Stimulated activated CD8-positive, alpha-beta memory T cell treated with anti-CD3 and anti-CD28 coated beads, Interleukin-15, amount 100 ng/mL, for 4 hours (primary cell): ENCODE data around the gene LRMDA.

Experiments used
- DNase-seq, 2 donors: peaks; one replicate each; pipeline ENCODE4 v3.0.0-alpha.2; 2020; ENCODE audit warnings: low read depth in 2 of 2

Gene LRMDA

DNA sequence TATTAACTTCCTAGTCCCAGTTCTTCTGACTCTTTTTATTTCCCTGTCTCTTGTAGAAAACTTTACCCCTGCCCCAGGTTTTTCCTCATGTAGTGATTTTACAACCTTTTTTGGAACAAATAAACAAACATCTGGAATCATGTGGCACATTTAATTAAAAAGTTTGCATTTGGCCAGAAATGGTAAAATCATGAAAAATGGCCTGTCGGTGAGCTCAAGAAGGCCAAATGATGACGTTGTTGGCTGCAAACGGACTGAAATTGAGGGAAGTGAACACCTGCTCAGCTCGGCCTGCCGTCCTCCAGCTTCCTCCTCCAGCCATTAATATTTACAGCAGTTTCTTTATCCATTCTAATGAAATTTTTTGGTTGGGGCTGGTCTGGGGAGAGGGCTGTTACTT is 902.8 kb downstream of the LRMDA start:
- no peak for DNase-seq

DNA sequence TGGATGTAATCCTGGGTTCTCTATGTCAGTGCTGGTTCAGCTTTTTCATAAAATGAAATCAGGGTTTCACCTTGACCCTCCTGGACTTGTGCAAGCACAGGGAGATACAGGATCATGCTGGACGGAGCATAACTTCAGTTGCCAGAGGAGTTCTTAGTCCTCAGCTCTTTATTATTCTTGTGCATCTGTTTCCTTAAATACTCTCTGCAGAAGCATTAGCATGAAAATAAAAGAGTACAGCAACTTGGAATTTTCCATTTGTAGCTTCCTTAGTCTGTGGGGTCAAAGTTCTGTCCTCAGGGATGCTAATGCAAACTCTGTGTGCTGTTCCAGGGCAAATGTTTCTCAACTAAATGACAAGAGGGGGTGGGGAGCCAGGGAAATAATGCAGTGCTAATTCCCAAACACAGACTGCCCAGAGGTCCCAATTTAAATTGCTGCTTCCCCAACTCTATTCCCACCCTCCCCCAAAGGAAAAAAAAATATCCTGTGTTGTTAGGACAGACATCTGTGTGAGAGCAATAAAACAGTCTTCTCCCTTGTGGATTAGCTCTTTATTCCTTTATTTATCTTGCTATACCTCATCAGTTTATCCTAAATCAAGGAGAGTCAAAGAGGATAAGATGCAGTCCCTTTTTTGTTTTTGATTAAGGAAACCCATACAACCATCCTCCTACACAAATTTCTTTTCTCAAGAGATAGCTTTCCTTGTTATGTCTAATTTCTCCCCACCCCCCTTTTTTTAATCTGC is 905.0 kb downstream of the LRMDA start:
- DNase-seq, result no peak

DNA sequence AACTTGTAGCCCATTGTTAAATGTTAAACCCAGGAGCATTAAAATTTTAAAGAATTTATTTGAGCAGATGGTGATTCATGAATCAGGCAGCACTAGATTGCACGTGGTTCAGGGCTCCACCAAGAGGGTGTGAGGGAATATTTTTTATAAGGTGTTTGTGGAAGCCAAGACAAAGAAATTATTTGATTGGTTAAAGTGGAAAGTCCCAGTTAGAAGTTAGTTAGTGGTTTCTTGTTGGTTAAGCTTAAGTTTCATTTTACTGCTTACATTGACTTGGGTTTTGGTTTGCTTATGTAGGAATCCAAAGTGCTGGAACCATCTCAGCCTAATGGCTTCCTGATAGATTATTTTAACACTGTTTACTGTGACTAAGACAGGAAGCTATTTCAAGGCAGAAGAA is 906.2 kb downstream of the LRMDA start:
- no peak for DNase-seq

DNA sequence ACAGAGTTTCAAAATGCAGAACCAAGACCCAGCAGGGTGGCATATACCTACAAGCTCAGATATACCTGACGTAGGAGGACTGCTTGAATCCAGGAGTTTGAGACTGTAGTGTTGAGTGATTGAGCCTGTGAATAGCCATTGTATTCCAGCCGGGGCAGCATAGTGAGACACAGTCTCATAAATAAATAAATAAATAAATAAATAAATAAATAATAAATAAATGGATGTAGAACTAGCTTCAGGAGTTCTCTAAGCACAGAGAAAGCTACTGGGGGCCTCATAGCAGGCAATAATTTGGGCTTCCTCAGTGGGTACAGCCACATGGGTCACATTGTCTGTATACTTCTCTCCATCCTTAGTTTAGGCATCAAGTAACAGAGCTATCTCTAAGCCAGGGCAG is 906.8 kb downstream of the LRMDA start:
- no peak for DNase-seq

DNA sequence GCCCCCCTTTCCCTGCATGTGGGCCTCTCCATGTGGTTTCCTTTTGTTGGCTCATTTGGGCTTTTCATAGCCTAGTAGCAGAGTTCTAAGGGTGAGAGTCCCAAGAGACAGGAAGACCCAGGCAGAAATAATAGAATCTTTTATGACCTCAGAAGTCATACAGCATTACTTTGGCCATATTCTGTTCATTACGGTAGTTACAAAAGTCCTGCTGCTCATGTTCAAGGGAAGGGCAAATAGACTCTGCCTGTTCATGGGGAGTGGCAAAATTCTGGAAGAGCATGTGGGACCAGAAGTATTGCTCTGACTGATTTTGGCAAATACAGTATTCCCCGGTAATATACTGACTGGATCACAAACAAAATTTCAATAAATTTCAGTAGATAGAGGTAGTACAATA is 910.3 kb downstream of the LRMDA start:
- no peak for DNase-seq

DNA sequence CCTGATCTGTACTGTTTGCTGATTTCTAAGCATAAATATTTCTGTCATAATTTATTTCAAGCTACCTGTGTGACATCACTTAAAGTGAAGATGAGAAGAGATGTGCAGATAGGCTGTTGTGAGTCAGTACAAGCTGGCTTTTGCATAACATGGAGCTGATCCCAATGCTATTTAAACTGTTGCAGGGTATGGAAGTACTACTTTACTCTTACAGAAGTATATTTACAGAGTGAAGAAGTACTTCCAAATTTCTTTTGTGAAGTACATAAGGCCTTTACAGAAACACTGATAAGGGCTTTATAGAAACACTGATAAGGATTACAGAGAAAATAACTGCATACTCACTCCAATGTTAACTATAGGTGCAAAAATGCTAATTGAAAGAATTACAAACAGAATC is 911.6 kb downstream of the LRMDA start:
- no peak for DNase-seq

DNA sequence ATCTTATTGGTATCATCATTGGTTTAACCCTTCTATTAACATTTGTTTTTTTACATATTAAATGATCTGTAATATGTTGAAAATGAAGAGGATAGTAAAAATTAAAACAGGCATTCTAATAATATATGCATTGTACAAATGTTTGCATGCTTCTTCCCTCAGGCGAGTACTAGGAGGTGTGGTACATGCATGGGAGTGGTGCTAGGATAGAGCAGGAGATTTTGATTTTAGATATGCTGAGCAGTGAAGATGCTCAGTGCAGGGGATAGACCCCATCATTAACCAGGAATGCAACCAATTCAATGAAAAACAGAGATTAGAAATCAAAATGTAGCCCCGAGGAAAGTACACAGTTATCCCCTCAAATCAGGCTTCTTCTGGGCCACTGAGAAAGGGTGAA is 916.4 kb downstream of the LRMDA start:
- no peak for DNase-seq

DNA sequence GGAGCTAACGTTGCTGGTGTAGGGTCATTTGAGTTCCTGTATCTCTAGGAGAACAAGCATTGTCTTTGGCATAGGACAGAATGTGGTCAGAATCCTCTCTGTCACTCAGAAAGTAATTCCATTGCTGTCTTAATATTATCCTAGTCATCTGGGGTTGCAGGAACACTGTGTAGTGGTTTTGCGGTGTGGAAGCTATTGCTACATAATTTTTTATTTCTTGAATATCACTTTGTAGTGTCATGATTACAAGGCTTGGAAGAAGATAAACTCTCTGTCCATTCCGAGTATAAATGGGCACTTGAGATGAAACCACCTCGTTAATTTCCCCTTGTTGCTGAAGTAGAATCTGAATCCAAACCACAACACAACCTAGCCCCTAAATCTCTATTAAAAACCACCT is 919.2 kb downstream of the LRMDA start:
- DNase-seq, result no peak

DNA sequence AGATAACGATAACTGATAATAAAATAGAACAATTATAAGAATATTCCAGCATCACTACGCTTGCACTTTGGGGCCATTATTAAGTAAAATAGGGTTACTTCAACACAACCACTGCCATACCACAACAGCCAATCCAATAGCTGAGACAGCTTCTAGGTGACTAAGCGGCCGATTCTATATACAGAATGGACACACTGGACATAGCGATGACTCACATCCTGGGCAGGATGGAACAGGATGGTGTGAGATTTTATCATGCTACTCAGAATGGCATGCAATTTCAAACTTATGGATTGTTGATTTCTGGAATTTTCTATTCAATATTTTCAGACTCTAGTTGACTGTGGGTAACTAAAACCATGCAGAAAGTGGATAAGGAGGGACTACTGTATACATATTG is 920.9 kb downstream of the LRMDA start:
- DNase-seq, result no peak

DNA sequence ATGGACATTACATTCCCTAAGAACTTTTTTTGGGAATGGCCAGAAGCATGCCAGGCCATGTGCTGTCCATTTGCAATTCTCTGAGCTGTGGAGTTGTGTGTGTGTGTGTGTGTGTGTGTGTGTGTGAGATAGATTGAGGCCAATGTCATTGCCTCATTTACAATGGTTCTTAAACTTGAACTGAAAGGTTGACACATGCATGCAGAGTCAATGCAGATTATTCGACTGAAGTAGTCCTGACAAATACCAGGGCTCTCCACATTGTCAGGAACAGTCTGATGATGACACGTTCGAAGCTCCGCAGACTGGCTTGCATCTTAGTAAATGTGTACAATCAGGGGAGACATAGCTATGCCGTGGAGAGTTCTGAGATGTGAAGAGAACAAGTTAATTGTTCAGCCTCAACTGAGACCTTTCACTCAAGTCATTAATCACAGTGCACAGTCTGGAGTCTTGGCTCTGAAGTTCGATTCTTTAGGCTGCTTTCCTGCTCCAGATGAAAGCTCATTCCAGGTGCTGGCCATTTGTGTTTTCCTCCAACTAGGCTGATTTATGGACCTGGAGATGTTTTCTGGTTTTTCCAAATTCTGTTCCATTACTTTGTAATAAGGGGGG is 921.9 kb downstream of the LRMDA start:
- DNase-seq, result no peak

DNA sequence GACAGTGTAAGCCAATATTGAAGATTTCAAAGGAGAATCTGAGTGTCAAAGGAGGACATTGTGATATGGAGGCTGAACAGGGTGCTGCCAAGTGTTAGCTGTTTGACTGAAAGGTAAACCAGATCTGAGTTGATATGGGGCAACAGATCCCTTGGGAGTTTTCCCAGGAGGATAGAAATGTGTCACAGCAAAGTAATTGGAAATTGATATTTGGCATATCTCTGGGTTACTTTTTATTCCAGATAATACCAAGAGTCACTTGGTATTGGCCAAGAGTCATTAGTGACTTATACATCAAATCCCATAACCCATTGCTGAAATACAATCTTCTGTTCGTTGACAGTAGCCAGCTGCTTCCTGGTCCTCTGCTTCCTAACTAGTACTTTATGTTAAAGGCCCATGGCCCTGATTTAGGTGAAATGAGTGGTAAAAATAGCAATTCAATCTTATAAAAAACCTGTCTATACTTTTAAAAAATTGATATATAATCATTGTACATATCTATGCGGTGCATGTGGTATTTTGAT is 922.9 kb downstream of the LRMDA start:
- no peak for DNase-seq

DNA sequence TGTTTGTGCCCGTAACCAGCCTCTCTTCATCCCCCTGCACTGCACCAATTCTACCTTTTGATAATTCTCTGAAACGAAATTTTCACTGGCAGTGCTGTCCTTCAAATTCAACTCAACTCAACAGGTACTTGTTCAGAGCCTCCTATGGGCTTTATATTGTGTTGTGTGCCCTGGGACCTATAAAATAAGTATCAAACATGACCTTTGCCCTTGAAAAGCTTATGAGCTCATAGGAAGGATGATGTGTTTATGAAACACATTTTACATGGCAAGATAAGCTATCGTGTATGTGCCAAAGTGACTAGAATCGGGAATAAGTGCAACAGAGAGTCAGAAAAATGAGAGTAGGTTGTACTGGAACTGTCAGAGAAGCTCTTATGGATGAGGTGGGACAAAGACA is 923.5 kb downstream of the LRMDA start:
- no peak for DNase-seq

DNA sequence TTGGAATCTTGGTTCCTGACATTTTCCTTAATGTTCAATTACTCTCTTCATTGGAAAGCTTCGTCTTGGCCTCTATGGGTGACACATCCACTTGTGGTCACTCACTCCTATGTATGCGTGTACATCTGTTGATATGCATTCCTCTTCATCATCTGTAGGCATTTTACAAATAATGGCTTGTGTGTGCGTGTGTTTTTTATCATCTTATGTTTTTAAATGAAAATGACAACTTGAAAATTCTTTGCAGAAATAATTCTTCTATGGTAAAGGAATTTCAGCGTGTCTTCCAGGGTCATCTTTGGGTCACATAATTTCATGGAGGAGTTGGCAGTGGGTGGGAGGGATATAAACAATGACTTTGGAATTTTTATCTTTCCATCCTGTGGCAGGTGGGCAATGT is 925.1 kb downstream of the LRMDA start:
- no peak for DNase-seq

DNA sequence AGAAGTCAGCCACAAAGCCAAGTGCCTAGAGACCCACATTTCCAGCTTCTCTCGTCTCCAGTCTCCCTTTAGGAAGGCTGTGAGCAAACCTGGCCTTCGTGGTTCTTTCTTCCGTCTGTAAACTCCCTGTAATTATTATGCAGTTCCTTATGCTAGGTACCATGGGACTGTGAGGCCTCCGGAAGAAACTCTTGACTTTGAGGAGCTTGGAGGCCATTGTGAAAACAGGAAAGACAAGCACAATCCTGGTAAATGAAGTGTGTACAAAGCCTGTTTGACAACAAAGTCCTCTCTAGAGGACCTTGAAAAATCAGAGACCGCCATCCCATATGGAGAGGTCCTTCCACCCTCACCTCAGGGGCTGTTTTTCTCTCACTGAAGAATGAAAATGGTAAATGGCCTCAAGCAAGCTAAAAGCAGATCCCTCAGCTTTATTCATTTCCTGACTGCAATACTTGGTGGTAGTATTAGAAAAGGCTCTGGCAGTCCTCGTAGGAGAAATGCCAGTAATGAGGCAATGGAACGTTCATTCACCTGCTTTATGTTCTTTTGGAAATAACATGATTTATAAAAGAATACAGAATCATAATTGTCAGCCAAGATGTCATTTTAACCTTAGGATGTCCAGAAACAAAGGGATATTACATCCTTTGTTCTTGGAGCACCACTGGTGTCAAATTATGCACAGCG is 926.4 kb downstream of the LRMDA start:
- DNase-seq, result no peak

DNA sequence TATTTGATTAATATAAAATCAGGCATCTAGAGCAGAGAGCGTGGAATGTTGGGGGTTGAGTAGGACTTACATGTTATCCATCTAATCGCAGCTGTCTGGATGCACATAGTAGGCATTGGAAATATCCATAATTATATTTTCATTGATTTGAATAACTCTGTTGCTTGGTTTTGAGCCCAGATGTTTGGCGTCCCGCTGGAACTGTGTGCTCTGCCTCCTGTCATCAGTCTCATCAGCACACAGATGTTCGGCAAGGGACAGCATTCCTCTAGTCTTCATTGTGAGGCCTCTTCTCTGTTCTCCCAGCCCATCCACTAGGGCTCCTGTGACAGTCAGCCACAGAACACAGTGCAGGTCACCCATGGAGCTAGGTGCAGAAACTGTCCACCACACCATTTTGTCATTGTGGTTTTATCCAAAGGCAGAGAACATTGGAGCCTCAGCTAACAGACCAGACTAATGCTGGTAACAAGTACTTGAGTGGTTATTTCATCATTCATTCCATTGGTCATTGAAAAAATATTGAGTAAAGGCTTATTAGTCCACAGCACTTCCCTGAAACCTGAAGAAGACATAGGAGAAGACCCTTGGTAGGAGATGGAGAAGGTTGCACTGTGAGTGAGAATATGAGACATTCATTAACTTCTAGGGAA is 927.4 kb downstream of the LRMDA start:
- DNase-seq, result no peak

DNA sequence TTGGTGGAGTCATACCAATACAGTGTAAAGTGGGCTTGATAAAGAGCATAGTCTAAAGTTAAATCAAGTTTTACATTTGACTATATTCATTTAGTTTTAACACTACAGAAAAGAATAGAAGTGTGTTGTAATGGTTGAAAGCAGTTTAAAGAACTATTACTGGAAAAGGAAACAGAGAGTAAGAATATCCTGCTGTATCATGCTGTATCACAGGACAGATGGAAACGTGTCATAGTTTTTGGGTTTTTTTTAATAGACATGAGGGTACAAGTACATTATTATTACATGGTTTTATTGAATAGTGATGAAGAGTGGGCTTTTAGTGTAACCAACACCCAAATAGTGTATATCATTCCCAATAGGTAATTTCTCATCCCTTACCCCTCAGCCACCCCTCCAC is 944.3 kb downstream of the LRMDA start:
- no peak for DNase-seq

DNA sequence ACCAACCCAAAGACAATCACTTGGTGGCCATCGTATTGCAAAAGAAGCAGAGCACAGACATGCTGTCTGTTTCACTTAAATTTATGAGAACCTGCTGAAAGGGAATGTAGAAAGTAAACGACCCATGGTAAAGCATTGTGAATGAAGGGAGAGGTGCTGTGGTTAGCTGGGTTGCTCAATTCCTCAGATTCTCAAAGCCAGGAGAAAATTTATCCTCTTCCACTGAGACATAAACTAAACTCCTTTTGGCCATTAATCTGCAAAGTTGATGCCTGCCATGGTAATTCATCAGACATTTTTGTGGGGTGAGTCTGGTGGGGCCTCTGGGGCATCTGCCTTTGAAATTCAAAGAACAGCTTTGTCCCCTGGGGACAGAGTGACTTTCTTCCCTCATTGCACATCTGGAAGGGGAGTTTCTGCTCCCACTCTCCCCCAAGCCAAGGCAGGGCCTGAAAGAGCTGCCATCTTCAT is 951.0 kb downstream of the LRMDA start:
- no peak for DNase-seq

DNA sequence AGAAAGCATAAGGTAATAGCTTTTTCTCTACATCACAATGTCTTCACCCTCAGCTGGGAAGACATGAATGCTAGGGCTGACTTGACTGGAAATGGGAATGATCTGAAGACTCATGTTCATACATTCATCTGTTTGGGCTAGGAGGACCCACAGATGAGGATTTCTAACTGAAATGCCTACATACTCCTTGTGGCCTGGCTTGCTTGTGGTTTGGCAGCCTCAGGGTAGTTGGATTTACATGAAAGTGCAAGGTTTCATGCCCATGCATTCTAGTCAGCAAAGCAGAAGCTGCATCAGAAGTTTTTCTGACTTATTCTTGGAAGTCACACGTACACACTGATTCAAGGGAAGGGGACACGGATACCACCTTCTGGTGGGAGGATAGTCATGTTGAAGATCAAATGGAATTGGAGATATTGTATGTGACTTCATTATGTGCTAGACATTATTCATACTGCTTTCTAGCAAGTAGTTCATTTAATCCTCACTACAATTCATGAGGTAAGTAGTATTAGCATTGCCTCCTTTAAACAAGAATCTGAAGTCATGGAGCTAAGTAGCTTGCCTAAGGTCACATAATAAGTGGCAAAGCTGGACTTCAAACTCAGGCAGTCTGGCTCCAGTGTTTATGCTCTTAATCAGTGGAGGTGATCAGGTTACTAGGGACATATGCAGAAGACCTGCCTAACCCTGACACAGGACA is 957.0 kb downstream of the LRMDA start:
- DNase-seq, result no peak

DNA sequence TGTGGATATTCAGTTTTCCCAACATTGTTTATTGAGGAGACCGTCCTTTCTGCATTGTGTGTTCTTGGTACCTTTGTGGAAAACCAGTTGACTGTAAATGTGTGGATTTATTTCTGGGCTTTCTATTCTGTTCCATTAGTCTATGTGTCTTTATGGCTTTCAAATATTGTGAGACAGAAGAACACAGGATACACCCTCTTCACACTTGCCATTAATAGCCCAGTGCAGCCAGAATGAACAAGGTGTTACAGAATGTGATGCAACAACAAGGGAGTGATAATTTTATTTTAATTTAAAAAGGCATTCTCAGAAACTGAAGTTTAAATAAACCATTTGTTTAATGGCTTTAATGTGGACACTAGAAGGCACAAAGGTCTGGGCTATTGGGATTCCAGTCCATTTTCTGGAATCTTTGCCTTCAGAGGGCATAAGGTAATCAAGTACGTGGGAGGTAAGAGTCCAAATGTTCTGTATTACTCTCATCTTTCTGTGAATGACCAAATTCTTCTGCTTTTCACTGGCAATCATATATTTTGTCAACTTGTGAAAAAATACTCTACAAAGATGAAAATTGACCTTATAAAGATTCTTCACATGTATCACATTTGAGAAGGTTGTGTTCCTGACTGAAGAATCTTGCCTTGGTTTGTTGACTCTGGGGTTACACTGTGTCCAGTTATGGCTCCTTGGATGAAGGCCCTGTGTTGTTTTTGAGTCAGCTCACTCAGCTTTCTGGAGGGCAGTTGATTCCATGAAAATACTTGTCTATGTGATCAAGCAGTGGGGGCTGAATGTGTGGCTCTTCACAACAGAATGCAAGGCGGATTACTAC is 962.7 kb downstream of the LRMDA start:
- no peak for DNase-seq

DNA sequence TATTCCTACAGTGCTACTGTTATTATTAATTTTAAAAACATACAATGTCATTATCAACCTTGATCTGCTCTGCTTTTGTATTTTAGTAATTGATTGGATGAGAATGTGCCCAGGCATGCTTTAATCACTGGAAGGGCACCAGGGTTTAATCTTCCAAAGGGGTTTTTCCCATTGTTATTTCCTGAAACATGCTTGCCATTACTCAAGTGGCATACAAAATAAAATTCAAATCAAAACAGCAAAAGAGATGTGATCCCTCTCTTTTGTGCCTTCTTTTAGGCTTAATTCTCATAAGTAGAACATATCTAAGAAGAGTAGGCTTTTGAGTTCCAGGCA is 963.3 kb downstream of the LRMDA start:
- DNase-seq, result no peak

DNA sequence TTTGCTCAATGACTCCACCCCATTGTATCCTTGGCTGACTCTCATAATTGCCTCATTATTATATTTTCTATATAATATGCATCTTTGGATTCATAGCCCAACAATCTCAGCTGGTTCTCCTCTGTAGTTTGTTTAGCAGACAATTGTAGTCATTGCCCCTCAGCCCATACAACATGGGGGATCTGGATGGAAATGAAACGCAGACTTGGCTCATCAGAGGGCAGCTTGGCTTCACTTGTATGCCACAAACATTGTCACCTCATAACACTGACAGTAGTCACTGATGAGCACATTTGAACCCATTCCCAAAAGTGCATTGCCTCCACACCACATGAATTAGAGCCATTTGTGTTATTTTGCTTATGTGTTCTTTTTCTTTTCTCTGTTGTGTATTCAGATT is 963.8 kb downstream of the LRMDA start:
- no peak for DNase-seq
